Smooth muscle cell (in vitro differentiated cells): Measurements from ENCODE around the gene HOXC11. TPM values are rescaled to one million over a fixed set of nuclear protein-coding genes. Genes with fewer than 3 reads are reported as not detected.

Experiments
- DNase-seq: peaks from one replicate; lab custom pipeline; 2025; ENCODE audit not compliant: unreplicated experiment; lab: John Stamatoyannopoulos, UW
- H2AFZ ChIP-seq: fragments of 200-600 bp; sonication (generic); 2 replicates; pipeline ENCODE4 v1.6.0; 2016; ENCODE audit warnings: antibody characterized with exemption, low read depth, mild to moderate bottlenecking
- H3F3A ChIP-seq: fragments of 200-600 bp; sonication (generic); 2 replicates; pipeline ENCODE4 v1.6.0; 2017; ENCODE audit warnings: antibody characterized with exemption, low read depth
- H3K27ac ChIP-seq: fragments of 200-600 bp; sonication (generic); 2 replicates; pipeline ENCODE4 v1.5.1; 2016; ENCODE audit warnings: low read depth, mild to moderate bottlenecking
- H3K27me3 ChIP-seq: fragments of 200-600 bp; sonication (generic); 2 replicates; pipeline ENCODE4 v1.6.1; 2016; ENCODE audit warnings: low read depth, mild to moderate bottlenecking
- H3K36me3 ChIP-seq: fragments of 200-600 bp; sonication (generic); 2 replicates; pipeline ENCODE4 v1.5.1; 2016; ENCODE audit warnings: low read depth
- H3K4me1 ChIP-seq: fragments of 200-600 bp; sonication (generic); 2 replicates; pipeline ENCODE4 v1.5.1; 2016; ENCODE audit warnings: low read depth
- H3K4me2 ChIP-seq: fragments of 200-600 bp; sonication (generic); 2 replicates; pipeline ENCODE4 v1.6.0; 2016; ENCODE audit warnings: mild to moderate bottlenecking
- H3K4me3 ChIP-seq: fragments of 200-600 bp; sonication (generic); 2 replicates; pipeline ENCODE4 v1.5.1; 2016; ENCODE audit warnings: mild to moderate bottlenecking
- H3K79me2 ChIP-seq: fragments of 200-600 bp; sonication (generic); 2 replicates; pipeline ENCODE4 v1.6.0; 2016; ENCODE audit warnings: low read depth, mild to moderate bottlenecking
- H3K9ac ChIP-seq: fragments of 200-600 bp; sonication (generic); 2 replicates; pipeline ENCODE4 v1.6.0; 2016; ENCODE audit warnings: low read depth
- H3K9me3 ChIP-seq: fragments of 200-600 bp; sonication (generic); replicated peaks from 2 replicates; pipeline ENCODE4 v1.5.1; 2016; ENCODE audit warnings: low read depth
- H4K20me1 ChIP-seq: fragments of 200-600 bp; sonication (generic); 2 replicates; pipeline ENCODE4 v1.6.0; 2016; ENCODE audit warnings: low read depth
- WGBS: methylation state at CpG from one replicate; pipeline ENCODE4 v1.1.7; 2016; ENCODE audit warnings: low lambda C conversion rate; 5-methylcytosine and 5-hydroxymethylcytosine counted together
- polyA plus RNA-seq: library from polyadenylated mRNA; unstranded; fragments of >200 nt; fragmentation: Nextera tagmentation; extraction: Ambion mirVana; gene quantifications from 2 replicates; pipeline ENCODE4 v1.2.1, GENCODE V29; 2016
- total RNA-seq: library from RNA; depleted of rRNA; stranded (reverse); fragments of >200 nt; gene quantifications from 2 replicates; pipeline ENCODE4 v1.2.3, GENCODE V29; 2014
- TF ChIP-seq, protein P1 (sequence below): fragments of 200-600 bp; sonication (generic); IDR thresholded peaks from 2 replicates; pipeline ENCODE4 v1.5.1; 2017; ENCODE audit warnings: borderline replicate concordance, mild to moderate bottlenecking, antibody characterized with exemption; ENCODE audit not compliant: insufficient read depth, poor library complexity, severe bottlenecking

Gene HOXC11
- total and polyA plus RNA-seq, 2 experiments from 2014 or later, result 0.23 to 0.27 TPM

DNA sequence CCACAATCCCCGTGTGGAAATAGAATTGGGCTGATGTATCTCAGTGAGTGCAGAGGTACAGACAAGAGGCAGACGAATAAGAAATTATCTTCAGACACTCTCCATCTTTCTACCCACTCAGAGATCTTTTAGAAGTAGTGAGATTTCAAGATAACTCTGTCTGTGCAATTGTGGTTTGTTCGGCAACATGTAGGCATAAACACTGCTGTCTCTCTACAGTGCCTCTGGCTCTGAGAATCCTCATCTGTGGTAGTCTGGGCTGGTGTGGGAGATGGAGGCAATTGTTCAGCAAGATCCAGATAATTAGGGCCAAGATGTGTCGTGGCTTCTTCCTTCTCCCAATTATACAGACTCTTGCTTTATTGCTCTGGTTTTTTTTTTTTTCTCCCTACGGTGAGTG is 31.2 kb upstream of the HOXC11 start:
- H3K36me3 ChIP-seq, result no peaks in the 10 kb centered on the region
- no peak overlapping the region for H3K9ac ChIP-seq
- no peaks in the 10 kb centered on the region for H3K9me3 ChIP-seq
- H3K27me3 ChIP-seq, result peaks cover 100% of the 10 kb centered on the region
- peak overlapping the region; percentile 9 for H3K4me2 ChIP-seq
- no peaks in the 10 kb centered on the region for H4K20me1 ChIP-seq
- H3F3A ChIP-seq, result no peaks in the 10 kb centered on the region
- no peaks in the 10 kb centered on the region for H3K79me2 ChIP-seq
- TF ChIP-seq, protein P1, sequence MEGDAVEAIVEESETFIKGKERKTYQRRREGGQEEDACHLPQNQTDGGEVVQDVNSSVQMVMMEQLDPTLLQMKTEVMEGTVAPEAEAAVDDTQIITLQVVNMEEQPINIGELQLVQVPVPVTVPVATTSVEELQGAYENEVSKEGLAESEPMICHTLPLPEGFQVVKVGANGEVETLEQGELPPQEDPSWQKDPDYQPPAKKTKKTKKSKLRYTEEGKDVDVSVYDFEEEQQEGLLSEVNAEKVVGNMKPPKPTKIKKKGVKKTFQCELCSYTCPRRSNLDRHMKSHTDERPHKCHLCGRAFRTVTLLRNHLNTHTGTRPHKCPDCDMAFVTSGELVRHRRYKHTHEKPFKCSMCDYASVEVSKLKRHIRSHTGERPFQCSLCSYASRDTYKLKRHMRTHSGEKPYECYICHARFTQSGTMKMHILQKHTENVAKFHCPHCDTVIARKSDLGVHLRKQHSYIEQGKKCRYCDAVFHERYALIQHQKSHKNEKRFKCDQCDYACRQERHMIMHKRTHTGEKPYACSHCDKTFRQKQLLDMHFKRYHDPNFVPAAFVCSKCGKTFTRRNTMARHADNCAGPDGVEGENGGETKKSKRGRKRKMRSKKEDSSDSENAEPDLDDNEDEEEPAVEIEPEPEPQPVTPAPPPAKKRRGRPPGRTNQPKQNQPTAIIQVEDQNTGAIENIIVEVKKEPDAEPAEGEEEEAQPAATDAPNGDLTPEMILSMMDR, result no peak
- DNase-seq, result no peak
- no peak overlapping the region for H3K4me3 ChIP-seq
- 28% methylated on average over 5 of the region's 5 CpGs for WGBS
- H3K4me1 ChIP-seq, result no peaks in the 10 kb centered on the region
- no peak overlapping the region for H2AFZ ChIP-seq
- H3K27ac ChIP-seq, result no peak overlapping the region

DNA sequence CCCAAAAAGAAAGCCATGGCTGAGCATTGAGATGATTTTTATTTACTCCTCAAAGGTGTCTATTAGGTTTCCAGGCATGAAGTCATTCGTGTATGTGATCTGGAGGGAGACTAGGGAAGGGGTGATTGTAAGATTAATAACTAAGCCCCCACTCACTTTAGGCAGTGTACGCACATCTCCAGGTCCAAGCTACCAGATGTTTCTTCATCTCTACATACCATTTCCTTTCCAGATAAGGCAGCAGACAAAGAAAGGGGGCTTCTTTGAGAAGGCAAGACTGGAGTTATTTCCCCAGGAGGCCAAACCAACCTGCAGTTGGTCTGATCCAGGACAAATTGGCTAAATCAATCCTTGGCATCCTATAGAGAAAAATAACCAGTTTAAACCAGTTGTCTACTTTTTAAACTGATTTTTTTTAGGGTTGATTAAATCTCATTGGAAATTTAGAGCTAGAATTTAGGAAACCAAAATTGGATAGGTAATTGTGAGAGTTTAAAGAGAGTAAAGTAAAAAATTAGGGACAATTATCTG is 30.4 kb upstream of the HOXC11 start:
- H2AFZ ChIP-seq, result no peak overlapping the region
- no peaks in the 10 kb centered on the region for H3K79me2 ChIP-seq

DNA sequence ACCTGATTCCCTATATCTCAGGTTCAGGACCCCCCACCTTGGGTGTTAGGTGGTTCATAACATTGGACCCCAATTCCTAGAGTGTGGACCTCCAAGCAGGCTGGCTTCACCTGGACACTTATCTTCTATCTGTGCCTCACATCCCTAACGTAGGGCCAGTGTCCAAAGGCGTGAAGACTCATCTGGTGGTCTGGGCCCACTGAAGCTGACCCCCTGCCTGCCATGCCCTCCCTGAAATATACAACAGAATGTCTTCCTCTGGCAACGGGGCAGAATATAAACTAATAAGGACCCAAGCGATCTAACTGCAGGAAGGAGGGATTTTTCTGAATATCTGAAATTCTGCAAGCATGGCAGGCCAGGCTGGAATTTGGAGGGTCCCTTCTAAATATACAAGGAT is 28.7 kb upstream of the HOXC11 start:
- no peak overlapping the region for H2AFZ ChIP-seq
- peaks cover 100% of the 10 kb centered on the region for H3K27me3 ChIP-seq
- no peak overlapping the region for H3K4me2 ChIP-seq
- no peaks in the 10 kb centered on the region for H4K20me1 ChIP-seq
- no peaks in the 10 kb centered on the region for H3K4me1 ChIP-seq
- H3K4me3 ChIP-seq, result no peak overlapping the region
- DNase-seq, result no peak
- no peaks in the 10 kb centered on the region for H3K9me3 ChIP-seq
- no peak overlapping the region for H3K9ac ChIP-seq
- H3K36me3 ChIP-seq, result no peaks in the 10 kb centered on the region
- no peaks in the 10 kb centered on the region for H3K79me2 ChIP-seq
- TF ChIP-seq, protein P1, result no peak
- H3F3A ChIP-seq, result no peaks in the 10 kb centered on the region
- no peak overlapping the region for H3K27ac ChIP-seq
- WGBS, result 65% methylated on average over 4 of the region's 4 CpGs

More for the DNA sequence above, 30.4 kb upstream of the HOXC11 start:
- Histone ChIP-seq H3K27me3 (peaks cover 100% of the 10 kb centered on the region), H3F3A (no peaks in the 10 kb centered on the region), H3K9me3 (no peaks in the 10 kb centered on the region), H3K9ac (no peak overlapping the region), H3K27ac (no peak overlapping the region), H3K4me1 (no peaks in the 10 kb centered on the region), H4K20me1 (no peaks in the 10 kb centered on the region), H3K36me3 (no peaks in the 10 kb centered on the region), H3K4me3 (no peak overlapping the region), H3K4me2 (no peak overlapping the region)
- TF ChIP-seq, protein P1, result no peak
- no peak for DNase-seq
- 42% methylated on average over 2 of the region's 2 CpGs for WGBS
